GM21360 (cell line): Measurements from ENCODE around the gene KCNMA1.
A peak's percentile ranks its signal among the peaks of the same experiment; 100 is the strongest.

Experiments used
- ATAC-seq: cut with Tn5 transposase; IDR thresholded peaks from one replicate; pipeline ENCODE4 v1.9.1; 2021; ENCODE audit warnings: mild to moderate bottlenecking, moderate library complexity; ENCODE audit not compliant: unreplicated experiment

KCNMA1 gene

GRCh38 chr10:77259171-77259874, 378.3 kb downstream of the KCNMA1 start:
- ATAC-seq, result no peak

- ATAC-seq, result no peak
These were observed 381.3 kb downstream of the KCNMA1 start for GRCh38 chr10:77256346-77256745.

- no peak for ATAC-seq
These were observed 384.0 kb downstream of the KCNMA1 start for GRCh38 chr10:77253556-77254064.

DNA sequence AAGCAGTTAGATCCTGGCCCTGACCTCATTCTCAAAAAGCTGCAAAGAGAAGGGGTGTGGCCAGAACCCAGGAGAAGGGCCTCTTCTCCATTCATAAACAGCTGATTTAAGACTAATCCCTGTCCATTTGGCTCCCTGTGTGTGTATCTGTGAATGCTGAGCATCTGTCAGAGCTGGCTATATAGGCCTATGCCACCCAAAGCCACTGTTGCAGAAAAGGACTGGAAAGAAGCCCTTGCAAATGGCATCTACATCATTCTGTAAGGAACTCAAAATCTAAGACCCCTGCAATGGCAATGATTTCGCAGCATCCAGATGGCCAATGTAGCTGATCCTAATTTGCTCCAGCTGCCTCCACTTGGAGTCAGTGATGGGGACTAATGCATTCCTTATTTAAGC, 384.5 kb downstream of the KCNMA1 start:
- ATAC-seq, result no peak

- no peak for ATAC-seq
These were observed 385.0 kb downstream of the KCNMA1 start for GRCh38 chr10:77252380-77253146.

DNA sequence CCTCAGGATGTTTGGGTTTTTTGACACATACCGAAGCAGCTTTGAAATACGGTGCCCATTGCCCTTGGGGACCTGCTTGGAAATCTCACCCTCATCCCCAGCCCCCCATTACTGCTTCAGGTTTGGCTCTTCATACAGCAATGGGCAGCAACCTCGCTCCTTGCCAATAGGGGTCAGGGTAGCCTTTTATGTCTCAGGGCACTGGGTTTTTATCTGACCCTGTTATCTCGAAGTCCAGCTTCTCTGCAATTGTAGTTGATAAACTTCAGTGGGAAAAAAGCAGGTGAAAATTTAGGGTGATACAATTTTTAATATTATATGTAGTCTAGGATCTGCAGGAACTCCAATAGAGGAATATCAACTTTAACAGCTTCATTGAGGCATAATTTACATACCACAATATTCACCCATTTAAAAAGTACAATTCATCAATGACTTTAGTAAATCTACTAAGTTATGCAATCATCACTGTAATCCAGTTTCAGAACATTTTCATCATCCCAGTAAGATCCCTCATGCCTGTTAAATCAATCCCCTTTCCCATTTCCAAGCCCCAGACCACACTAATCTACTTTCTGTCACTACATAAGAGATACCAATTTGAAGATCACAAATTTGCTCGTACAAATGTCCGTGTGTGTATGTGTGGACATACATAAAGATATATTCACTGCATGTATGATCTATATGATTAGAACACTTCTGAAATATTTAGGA, 386.2 kb downstream of the KCNMA1 start:
- ATAC-seq, result peak; percentile 46

DNA sequence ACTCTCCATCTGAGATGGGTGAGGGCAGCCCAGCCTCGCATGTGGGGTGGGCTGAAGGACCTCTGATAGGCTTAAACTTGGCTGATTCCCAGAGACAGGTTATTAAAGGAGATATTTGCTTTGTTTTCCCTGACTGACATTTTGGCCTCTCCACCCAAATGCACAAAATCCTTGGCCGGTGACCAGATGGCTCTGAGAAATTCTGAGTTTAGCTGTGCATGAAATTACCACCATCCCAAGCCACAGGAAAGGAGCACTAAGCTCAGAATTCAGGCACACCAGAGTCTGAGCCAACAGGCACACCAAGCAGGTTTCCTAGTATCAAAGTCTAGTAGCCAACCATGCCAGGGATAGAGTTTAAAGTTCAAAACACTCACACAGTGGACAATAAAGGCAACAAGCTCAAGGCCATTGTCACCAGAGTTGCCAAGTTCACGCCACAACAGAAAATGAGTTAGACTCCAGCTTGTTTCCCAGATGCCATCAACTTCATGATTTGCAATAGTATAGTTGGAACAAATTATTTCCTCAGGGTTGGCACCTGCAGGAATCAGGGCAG, 387.6 kb downstream of the KCNMA1 start:
- ATAC-seq, result no peak

DNA sequence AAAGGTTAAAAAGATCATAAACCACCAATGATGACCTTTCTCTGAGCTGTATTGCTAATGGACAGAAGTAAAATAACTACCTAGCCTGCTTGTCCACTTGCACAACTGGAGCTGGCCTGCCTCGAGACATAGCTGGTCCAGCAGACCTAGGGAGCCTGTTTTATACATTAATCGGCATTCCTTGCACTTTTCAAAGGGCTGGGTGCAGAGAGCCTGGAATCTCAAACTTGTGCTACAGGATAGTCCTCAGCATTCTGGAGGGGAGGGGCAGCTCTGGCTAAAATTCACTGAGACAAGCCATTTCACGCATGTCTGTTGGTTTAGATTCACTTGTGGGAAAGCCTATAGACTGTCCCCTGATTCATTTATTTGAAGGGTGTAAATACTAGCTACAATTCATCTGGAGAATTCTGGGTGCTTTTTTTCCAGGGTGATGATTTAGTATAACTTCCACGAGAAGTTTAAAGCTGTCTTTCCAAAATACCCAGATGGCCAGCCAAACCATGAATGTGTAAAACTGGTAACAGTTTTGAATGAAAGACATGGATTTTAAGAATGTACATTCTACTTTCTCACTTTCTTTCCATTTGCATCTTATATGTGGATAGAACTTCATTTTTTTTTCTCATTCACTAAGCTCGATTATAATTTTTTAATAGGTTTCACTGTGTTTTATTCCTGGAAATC, 389.4 kb downstream of the KCNMA1 start:
- ATAC-seq, result no peak

GRCh38 chr10:77247031-77247990, 390.3 kb downstream of the KCNMA1 start:
- no peak for ATAC-seq

DNA sequence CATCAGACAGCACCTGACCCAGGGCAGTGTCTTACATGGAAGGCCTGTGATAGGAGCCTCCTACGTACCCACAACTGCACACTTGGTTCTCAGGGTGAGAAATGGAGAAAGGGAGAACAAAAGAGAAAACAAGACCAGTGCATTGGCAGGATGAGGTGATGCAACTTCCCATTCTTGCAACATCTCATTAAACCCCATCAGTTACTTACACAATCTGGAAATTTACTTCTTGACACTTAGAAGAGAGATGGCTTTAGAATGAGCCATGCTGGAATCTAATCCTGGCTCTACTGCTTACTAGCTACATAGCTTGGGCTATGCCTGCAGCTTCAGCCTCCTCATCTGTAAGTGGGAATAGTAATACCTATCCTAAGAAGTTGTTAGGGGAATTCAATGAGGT, 391.7 kb downstream of the KCNMA1 start:
- ATAC-seq, result no peak

GRCh38 chr10:77244746-77245145, 392.9 kb downstream of the KCNMA1 start:
- no peak for ATAC-seq

DNA sequence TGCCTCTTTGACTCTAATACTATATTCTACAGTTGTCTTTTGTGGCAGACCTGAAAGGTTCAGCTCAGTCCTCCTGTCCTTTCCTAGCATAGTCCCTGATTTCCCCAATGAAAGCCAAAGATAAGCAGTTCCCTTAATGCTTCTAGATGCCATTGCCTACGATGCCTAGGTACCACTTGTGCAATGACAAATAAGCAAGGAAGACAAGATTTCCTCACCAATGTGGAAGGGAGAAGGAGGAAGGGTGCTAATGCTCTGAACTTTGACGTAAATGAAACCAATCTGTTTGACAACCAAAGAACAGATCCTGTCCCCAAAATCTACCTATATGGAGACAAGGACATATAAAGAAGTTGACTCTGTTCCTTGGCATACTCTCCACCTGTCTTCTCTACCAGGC, 393.3 kb downstream of the KCNMA1 start:
- no peak for ATAC-seq

DNA sequence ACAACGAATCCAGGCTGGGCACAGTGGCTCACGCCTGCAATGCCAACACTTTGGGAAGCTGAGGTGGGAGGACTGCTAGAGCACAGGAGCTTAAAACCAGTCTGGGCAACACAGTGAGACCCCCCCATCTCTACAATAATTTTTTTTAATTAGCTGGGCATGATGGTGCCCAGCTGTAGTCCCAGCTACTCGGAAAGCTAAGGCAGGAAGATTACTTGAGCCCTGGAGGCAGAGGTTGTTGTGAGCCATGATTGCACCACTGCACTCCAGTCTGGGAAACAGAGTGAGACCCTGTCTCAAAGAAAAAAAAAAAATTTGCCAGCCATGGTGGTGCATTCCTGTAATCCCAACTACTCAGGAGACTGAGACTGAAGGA, 396.3 kb downstream of the KCNMA1 start:
- no peak for ATAC-seq

GRCh38 chr10:77240706-77241349, 396.8 kb downstream of the KCNMA1 start:
- no peak for ATAC-seq

GRCh38 chr10:77240041-77240652, 397.5 kb downstream of the KCNMA1 start:
- no peak for ATAC-seq

DNA sequence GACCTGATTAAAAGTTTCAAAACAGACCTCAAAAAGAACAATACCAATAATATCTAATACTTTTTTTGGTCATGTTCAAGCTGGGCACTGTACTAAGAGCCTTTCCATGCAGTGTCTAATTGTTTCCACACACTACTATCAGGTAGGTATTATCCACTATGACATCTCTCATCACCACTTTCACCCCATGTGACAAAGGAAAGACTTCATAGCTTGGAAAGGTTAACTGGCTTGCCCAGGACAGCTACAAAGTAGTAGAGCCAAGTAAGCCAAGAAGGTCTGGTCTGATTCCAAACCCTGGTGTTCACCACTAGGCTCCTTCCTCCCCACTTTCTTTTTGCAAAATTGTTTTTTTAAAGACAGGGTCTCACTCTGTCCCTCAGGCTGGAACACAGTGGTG, 400.5 kb downstream of the KCNMA1 start:
- no peak for ATAC-seq

- no peak for ATAC-seq
These were observed 400.9 kb downstream of the KCNMA1 start for GRCh38 chr10:77236700-77237099.

DNA sequence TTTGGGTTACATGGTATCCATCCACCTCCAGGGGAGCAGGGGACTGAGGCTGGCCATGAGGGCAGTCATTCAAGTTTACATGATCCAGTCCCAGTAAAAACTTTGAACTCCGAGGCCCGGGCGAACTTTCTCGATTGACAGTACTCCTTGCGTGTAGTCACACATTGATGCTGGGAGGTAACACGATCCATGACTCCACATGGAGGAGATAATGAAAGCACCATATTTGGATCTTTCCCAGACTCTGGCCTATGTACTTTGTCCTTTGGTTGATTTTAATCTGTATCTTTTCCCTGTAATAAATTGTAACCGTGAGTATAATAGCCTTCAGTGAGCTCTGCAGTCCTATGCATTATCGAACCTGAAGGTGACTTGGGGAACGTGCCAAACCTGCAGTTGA, 401.6 kb downstream of the KCNMA1 start:
- no peak for ATAC-seq

GRCh38 chr10:77234599-77234998, 403.0 kb downstream of the KCNMA1 start:
- no peak for ATAC-seq
